GM20000 (cell line): ENCODE measurements around the gene IL12B.

Source experiments
- DNase-seq: peaks from one replicate; pipeline ENCODE4 v3.0.0; 2012; ENCODE audit warnings: low spot score
- CTCF ChIP-seq: IDR thresholded peaks from 2 replicates; pipeline ENCODE4 v1.5.1; 2012; ENCODE audit warnings: mild to moderate bottlenecking, control low read depth; ENCODE audit errors: extremely low read depth, missing control alignments

The IL12B gene

GRCh38 chr5:159345861-159346260 is 15.6 kb upstream of the IL12B start:
- no peak for TF ChIP-seq CTCF
- no peak for DNase-seq

GRCh38 chr5:159345336-159345735 is 15.0 kb upstream of the IL12B start:
- no peak for TF ChIP-seq CTCF
- no peak for DNase-seq

- DNase-seq = no peak
- TF ChIP-seq CTCF = no peak
Observed at GRCh38 chr5:159343295-159344094, 13.2 kb upstream of the IL12B start.

GRCh38 chr5:159342840-159343239 is 12.6 kb upstream of the IL12B start:
- DNase-seq = no peak
- TF ChIP-seq CTCF = no peak

- no peak for DNase-seq
- no peak for TF ChIP-seq CTCF
Observed at GRCh38 chr5:159341906-159342310, 11.6 kb upstream of the IL12B start.

- no peak for TF ChIP-seq CTCF
- no peak for DNase-seq
Observed at GRCh38 chr5:159341145-159341544, 10.9 kb upstream of the IL12B start.

- no peak for TF ChIP-seq CTCF
- DNase-seq = no peak
Observed at GRCh38 chr5:159340511-159340910, 10.2 kb upstream of the IL12B start.
